Activated CD4-positive, alpha-beta T cell treated with anti-CD3 and anti-CD28 coated beads, Interleukin-2, amount 50 U/mL, for 48 hours (primary cell): ENCODE measurements around the gene SPATS2L.

ENCODE experiments used
- DNase-seq, 2 experiments: peaks; one replicate each; pipeline ENCODE4 v3.0.0-alpha.2; 2020

The SPATS2L gene

GRCh38 chr2:200306196-200306930 is at the start of gene SPATS2L:
Gene SPATS2L (plus strand): TSS chr2:200306693. CDS start chr2:200389245, 82,552 bp downstream.
- peak; percentile 60 to 66 for DNase-seq

GRCh38 chr2:200257570-200257969 is 48.9 kb upstream of the SPATS2L start:
- DNase-seq: no peak

GRCh38 chr2:200258081-200258480 is 48.4 kb upstream of the SPATS2L start:
- no peak for DNase-seq

- no peak for DNase-seq
These were observed 47.5 kb upstream of the SPATS2L start for GRCh38 chr2:200258881-200259576.

DNA sequence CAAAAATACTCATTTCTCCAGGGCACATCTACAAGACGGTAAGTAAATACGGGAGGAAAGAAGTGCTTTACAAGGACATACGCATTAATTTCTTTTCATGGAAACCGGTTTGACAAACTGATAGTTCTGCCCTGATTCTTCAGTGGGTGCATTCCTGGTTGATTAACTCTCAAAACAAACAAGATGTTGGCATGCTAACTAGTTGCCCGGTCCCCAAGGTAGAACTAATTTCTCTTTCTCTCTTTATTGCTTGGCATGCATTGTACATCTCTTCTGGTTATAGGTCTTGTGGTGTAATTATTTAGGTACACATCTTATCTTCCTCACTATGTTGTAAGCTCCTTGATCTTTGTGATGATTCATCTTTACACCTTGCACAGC is 46.9 kb upstream of the SPATS2L start:
- DNase-seq: no peak

DNA sequence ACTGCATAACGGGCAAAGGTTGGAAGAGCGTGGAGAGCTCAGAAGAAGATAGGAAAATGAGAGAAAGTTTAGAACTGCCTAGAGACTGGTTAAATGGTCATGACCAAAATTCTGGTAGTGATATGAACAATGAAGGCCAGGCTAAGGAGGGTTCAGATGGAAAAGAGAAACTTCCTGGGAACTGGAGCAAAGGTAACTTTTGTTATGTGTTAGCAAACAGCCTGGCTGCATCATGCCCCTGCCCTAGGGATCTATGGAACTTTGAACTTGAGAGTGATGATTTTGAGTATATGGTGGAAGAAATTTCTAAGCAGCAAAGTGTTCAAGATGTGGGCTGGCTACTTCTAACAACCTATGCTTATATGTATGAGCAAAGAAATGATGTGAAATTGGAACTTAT is 44.4 kb upstream of the SPATS2L start:
- DNase-seq: no peak

GRCh38 chr2:200263279-200263678 is 43.2 kb upstream of the SPATS2L start:
- no peak for DNase-seq

DNA sequence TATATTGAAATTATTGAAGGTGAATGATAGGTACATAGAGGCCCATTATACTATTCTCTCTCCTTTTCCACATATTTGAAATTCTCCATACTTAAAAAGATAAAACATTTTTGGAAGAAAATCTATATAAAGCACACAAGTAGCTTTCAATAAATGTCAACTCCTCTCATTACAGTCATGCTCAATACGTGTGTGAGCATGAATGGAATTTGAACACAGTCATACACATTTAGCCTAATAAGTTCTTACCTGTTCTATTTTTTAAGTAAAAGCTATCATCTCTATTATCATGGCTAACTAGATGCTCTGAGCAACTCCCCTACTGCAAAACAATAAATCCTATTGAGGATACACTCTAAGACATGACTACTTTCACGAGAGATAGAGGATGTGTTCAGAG is 41.9 kb upstream of the SPATS2L start:
- no peak for DNase-seq

- DNase-seq: no peak
These were observed 40.1 kb upstream of the SPATS2L start for GRCh38 chr2:200266406-200266805.

GRCh38 chr2:200267350-200267749 is 39.1 kb upstream of the SPATS2L start:
- DNase-seq: no peak

GRCh38 chr2:200270732-200271131 is 35.8 kb upstream of the SPATS2L start:
- DNase-seq: no peak

GRCh38 chr2:200272320-200272719 is 34.2 kb upstream of the SPATS2L start:
- DNase-seq: no peak

DNA sequence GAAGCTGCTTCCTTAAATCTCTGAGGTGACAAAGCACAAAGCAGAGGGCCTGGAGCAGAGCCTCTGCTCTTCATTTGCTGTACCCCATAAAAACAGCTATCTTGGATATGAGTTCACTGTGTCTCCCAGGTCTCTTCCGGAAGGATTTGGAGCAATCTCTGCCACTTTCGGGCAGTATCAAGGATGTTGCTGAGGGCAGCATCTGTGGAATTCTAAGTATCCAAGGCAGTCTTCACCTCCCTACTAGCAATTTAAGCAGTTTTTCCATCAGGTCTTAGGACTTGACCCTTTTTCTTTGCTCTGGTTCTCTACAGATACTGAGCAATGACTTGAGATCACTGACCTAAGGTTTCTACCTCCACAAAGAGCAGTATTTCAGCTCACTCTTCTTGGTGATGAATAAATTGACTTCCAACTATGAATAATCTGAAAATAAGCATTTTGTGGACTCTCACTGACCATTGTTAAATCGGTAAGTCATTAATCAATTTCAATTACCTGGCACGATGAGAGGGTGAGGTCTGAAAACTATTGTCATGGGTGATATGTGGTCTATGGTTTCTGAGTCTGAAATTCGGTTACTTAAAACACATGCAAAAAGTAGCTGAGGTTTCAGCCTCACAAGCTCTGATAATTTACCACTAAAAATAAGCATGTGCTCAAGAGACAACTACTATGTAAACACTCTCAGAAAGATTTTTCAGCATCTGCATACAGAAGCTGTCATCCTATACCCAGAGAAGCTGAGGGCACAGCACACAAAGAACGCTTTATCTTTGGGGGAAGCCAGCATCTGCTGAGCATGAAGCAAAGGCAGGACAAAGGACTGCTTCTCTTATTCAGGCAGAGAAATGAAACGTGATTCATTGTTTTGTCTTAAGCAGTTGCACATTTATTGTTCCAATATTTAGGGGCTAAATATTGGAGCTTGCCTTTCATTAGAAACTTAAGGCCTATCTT is 32.1 kb upstream of the SPATS2L start:
- no peak for DNase-seq

- DNase-seq: no peak
These were observed 31.0 kb upstream of the SPATS2L start for GRCh38 chr2:200275295-200276013.

DNA sequence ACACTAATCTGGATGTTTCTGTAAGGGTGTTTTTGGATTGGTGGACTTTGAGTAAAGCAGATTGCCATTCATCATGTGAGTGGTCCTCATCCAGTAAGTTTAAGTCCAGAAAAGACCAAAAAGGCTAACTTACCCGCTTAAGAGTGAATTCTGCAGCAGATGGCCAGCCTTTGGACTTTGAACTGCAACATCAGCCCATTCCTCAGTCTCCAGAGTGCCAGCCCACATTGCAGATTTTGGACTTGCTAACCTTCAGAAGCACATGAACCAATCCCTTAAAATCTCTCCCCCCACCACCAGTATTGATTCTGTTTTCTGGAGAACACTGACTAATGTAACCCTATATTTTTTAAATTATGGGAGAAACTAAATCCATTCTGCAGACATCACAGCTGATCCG is 30.0 kb upstream of the SPATS2L start:
- no peak for DNase-seq

GRCh38 chr2:200278694-200279316 is 27.7 kb upstream of the SPATS2L start:
- DNase-seq: no peak

DNA sequence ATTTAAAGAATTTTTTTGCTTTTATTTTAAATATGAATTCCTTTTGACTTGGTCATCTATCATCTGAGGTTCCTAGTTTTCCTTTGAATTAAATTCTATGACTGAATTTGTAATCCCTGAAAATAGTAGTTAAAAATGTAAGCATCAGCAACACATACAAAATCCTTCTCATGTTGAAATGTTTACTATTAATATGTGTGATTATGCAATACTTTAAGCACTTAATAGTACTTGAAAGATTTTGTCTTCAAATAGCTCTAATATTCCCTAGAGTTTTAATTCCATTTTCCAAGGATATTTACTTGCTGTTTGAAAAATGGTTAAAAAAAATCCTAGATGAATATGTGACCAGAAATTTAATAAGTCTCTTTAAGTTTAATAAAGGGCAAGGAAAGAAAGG is 26.6 kb upstream of the SPATS2L start:
- no peak for DNase-seq

DNA sequence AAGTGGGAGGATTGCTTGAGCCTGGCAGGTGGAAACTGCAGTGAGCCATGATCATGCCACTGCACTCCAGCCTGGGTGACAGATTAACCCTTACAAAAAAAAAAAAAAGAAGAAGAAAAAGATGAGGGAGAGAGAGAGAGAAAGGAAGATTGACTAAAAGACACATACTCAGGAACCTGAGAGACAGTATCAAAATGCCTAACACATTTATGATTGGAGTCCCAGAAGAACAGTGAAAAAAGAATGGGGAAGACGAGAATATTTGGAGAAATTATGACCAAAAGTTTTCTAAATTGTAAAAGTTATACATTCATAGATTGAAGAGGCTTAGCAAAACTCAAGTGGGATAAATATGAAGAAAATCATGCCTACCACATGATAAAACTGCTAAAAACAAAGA is 19.9 kb upstream of the SPATS2L start:
- no peak for DNase-seq

GRCh38 chr2:200288670-200289429 is 17.6 kb upstream of the SPATS2L start:
- no peak for DNase-seq

- no peak for DNase-seq
These were observed 10.4 kb upstream of the SPATS2L start for GRCh38 chr2:200296118-200296517.

- DNase-seq: no peak
These were observed 9.4 kb upstream of the SPATS2L start for GRCh38 chr2:200297100-200297499.
